Spleen (tissue), 7 donors: ENCODE data around the gene EPN2.

Experiments
- CTCF ChIP-seq, 11 experiments: fragments of 200-600 bp in 7 of 11; fragments of 450-650 bp in 4 of 11; sonication (generic) in 4 of 11; IDR thresholded peaks in 8 of 11; conservative IDR thresholded peaks in 3 of 11; 1 replicate in 7 of 11; 2 replicates in 4 of 11; pipeline versions ENCODE4 v1.4.0 to v1.8.0; 2016 to 2021; ENCODE audit warnings: antibody characterized with exemption in 11 of 11, inconsistent platforms in 4 of 11, mild to moderate bottlenecking in 1 of 11
- POLR2A ChIP-seq, 3 donors: fragments of 450-650 bp; IDR thresholded peaks; one replicate each; pipeline ENCODE4 v1.5.1; 2017; ENCODE audit warnings: antibody characterized with exemption in 3 of 3, mild to moderate bottlenecking in 1 of 3
- POLR2AphosphoS5 ChIP-seq, 3 donors: sonication (generic); formaldehyde crosslinking; IDR thresholded peaks; one replicate each; pipeline ENCODE4 v1.5.1; 2017; ENCODE audit warnings: antibody characterized with exemption in 3 of 3
- donor health status: DM: no; HTN: no; CAD: no; lungs with moderate emphysema.
- donor health status: DM: no; HTN: no; CAD: no.
- donor health status: DM: no; HTN: no; CAD: no.

DNA sequence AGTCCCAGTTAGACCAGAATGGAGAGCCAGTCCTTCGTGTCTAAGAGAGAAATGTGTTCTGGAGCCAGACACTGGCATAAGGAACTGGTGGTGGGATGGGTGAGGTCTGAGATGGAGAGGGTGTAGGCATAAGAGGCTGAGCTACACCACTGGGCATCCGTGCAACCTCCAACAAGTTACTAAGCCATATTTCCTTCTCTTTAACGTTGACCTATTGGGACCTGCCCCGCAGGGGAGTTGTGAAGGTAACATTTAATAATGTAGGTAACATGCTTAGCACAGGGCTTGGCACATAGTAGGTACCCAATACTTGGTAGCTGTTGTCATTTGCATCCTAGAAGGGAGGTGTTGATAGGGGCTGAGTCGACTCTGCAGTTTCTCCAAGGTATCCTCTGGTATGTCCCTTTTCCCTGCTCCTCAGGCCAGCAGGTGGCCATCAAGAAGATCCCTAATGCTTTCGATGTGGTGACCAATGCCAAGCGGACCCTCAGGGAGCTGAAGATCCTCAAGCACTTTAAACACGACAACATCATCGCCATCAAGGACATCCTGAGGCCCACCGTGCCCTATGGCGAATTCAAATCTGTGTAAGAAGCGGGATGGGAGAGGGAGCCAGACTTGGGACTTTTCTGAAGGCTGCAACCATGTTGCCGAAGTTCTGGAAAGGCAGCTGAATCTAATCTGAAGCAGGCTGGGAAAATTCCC is 142.3 kb downstream of the EPN2 start:
- TF ChIP-seq POLR2AphosphoS5 (IDR thresholded peaks at IDR 0.05) (no peak), CTCF (IDR thresholded peaks at IDR 0.05 in 8 of 11, conservative IDR thresholded peaks at IDR 0.05 in 3 of 11) (no peak), POLR2A (IDR thresholded peaks at IDR 0.05) (no peak)
